Esophagus squamous epithelium (tissue), 5 donors: Measurements from ENCODE around the gene SUPT20H. TPM values are rescaled to one million over a fixed set of nuclear protein-coding genes. Genes with fewer than 3 reads are reported as not detected.

ENCODE experiments used
- DNase-seq: peaks from one replicate; lab custom pipeline; 2025; lab: John Stamatoyannopoulos, UW
- H3K27ac ChIP-seq, 4 donors: fragments of 200-600 bp; sonication (generic); one replicate each; pipeline ENCODE4 v1.5.1; 2016 to 2019; ENCODE audit warnings: mild to moderate bottlenecking in 1 of 4
- H3K27me3 ChIP-seq, 4 donors: fragments of 200-600 bp; sonication (generic); 1 replicate in 3 of 4; 2 replicates in 1 of 4; pipeline versions ENCODE4 v1.5.1 to v1.6.0; 2017 to 2021; ENCODE audit warnings: antibody characterized with exemption in 1 of 4
- H3K36me3 ChIP-seq, 3 donors: fragments of 200-600 bp; sonication (generic); one replicate each; pipeline ENCODE4 v1.5.1; 2016 to 2019
- H3K4me1 ChIP-seq, 3 donors: fragments of 200-600 bp; sonication (generic); one replicate each; pipeline ENCODE4 v1.5.1; 2017 to 2019
- H3K4me3 ChIP-seq, 4 donors: fragments of 200-600 bp; sonication (generic); 1 replicate in 3 of 4; 2 replicates in 1 of 4; pipeline ENCODE4 v1.5.1; 2016 to 2019; ENCODE audit warnings: mild to moderate bottlenecking in 2 of 4, moderate library complexity in 1 of 4
- H3K9me3 ChIP-seq, 3 donors: fragments of 200-600 bp; sonication (generic); one replicate each; pipeline ENCODE4 v1.5.1; 2016 to 2019
- CTCF ChIP-seq, 6 experiments: fragments of 450-650 bp in 4 of 6; fragments of 200-600 bp in 2 of 6; sonication (generic) in 2 of 6; IDR thresholded peaks; one replicate each; pipeline ENCODE4 v1.5.1; 2016 to 2019; ENCODE audit warnings: antibody characterized with exemption in 6 of 6, mild to moderate bottlenecking in 4 of 6, moderate library complexity in 4 of 6
- POLR2A ChIP-seq, 4 donors: fragments of 450-650 bp; IDR thresholded peaks; one replicate each; pipeline ENCODE4 v1.6.1; 2017; ENCODE audit warnings: antibody characterized with exemption in 4 of 4, mild to moderate bottlenecking in 4 of 4, moderate library complexity in 3 of 4
- WGBS, 2 donors: methylation state at CpG; one replicate each; pipeline ENCODE4 v1.1.5; 2018; 5-methylcytosine and 5-hydroxymethylcytosine counted together
- intact Hi-C: fragments of 100-400 bp; cut with DNase I; formaldehyde crosslinking; loops from one replicate; pipeline ENCODE4 v1.15.0; 2022
- total RNA-seq, 4 donors: library from RNA; depleted of rRNA; stranded (reverse); fragments of >200 nt; gene quantifications; one replicate each; pipeline ENCODE4 v1.1.0, GENCODE V29; 2016
- donor health status: DM: yes; HTN: yes; CAD: no.

SUPT20H gene
- total RNA-seq, 4 donors from 2014 or later: 18.1 to 40.2 (median 27.1) TPM

GRCh38 chr13:37106642-37107041 is 47.2 kb upstream of the SUPT20H start:
- Histone ChIP-seq H3K4me1 (peaks cover 0 to 10% (median 0%) of the 10 kb centered on the region in 3 donors), H3K4me3 (no peak overlapping the region), H3K27me3 (no peaks in the 10 kb centered on the region), H3K27ac (no peak overlapping the region), H3K9me3 (no peaks in the 10 kb centered on the region), H3K36me3 (no peaks in the 10 kb centered on the region)
- TF ChIP-seq POLR2A (IDR thresholded peaks at IDR 0.05): no peak
- no peak for TF ChIP-seq CTCF (IDR thresholded peaks at IDR 0.05)
- intact Hi-C loops: loop anchor here (10.0 kb wide), 1 partner anchor 498 kb away; no protein-coding TSS in a partner anchor
- 73 to 89% methylated on average over 2 of the region's 2 CpGs for WGBS, 2 donors
- DNase-seq: no peak

- DNase-seq: no peak
- peaks cover 0 to 10% (median 0%) of the 10 kb centered on the region in 3 donors for H3K4me1 ChIP-seq
- no peaks in the 10 kb centered on the region for H3K27me3 ChIP-seq
- H3K27ac ChIP-seq: no peak within 1 kb of the TSS
- H3K36me3 ChIP-seq: no peaks in the 10 kb centered on the region
- H3K4me3 ChIP-seq: no peak within 1 kb of the TSS
- intact Hi-C loops: loop anchor here (10.0 kb wide), 1 partner anchor 500 kb away; no protein-coding TSS in a partner anchor
- 91% methylated on average over 23 of the region's 26 CpGs; no CpG with 5 or more reads in 1 of the 2 donors for WGBS, 2 donors
- TF ChIP-seq POLR2A (IDR thresholded peaks at IDR 0.05): no peak
- TF ChIP-seq CTCF (IDR thresholded peaks at IDR 0.05): no peak
- H3K9me3 ChIP-seq: no peaks in the 10 kb centered on the region
Measured at GRCh38 chr13:37105251-37105714, 45.8 kb upstream of the SUPT20H start, which contains the start of gene CSNK1A1L. Gene CSNK1A1L, minus strand, starts transcription at chr13:37105664. Its CDS starts 408 bp downstream, at chr13:37105256.

GRCh38 chr13:37102896-37103295 is 43.4 kb upstream of the SUPT20H start:
- intact Hi-C loops: loop anchor here (10.0 kb wide), 1 partner anchor 502 kb away; no protein-coding TSS in a partner anchor
- H3K36me3 ChIP-seq: no peaks in the 10 kb centered on the region

DNA sequence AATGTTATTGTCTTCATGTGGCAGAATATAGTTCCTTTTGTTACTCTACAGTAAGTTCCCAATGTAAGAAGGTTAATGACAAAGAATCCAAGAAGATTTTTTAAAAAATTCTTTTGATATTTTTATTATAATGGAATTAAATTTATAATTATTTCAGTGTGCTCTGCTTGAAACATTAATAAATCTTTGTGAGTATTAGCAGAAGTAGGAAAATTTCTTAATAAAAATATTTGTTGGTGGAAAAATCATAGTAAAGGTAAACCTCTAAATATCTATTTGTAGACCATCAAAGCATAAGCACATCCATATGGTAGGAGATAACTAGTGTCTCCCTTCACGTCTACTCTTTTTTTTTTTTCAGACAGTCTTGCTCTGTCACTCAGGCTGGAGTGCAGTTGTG is 41.7 kb upstream of the SUPT20H start:
- Histone ChIP-seq H3K27ac (no peak overlapping the region), H3K9me3 (no peaks in the 10 kb centered on the region), H3K36me3 (no peaks in the 10 kb centered on the region), H3K4me3 (no peak overlapping the region), H3K4me1 (no peaks in the 10 kb centered on the region), H3K27me3 (no peaks in the 10 kb centered on the region)
- DNase-seq: no peak
- intact Hi-C loops: loop anchor here (10.0 kb wide), 1 partner anchor 504 kb away; no protein-coding TSS in a partner anchor
- 43 to 45% methylated on average over 1 of the region's 1 CpG for WGBS, 2 donors
- no peak for TF ChIP-seq CTCF (IDR thresholded peaks at IDR 0.05)
- TF ChIP-seq POLR2A (IDR thresholded peaks at IDR 0.05): no peak

More at GRCh38 chr13:37102896-37103295, 43.4 kb upstream of the SUPT20H start:
- no peaks in the 10 kb centered on the region for H3K9me3 ChIP-seq
- DNase-seq: no peak
- H3K4me3 ChIP-seq: no peak overlapping the region
- 58 to 67% methylated on average over 4 of the region's 4 CpGs for WGBS, 2 donors
- H3K27ac ChIP-seq: no peak overlapping the region
- TF ChIP-seq POLR2A (IDR thresholded peaks at IDR 0.05) (no peak), CTCF (IDR thresholded peaks at IDR 0.05) (no peak)
- no peaks in the 10 kb centered on the region for H3K4me1 ChIP-seq
- H3K27me3 ChIP-seq: no peaks in the 10 kb centered on the region

GRCh38 chr13:37100731-37101130 is 41.2 kb upstream of the SUPT20H start:
- Histone ChIP-seq H3K27me3 (no peaks in the 10 kb centered on the region), H3K9me3 (no peaks in the 10 kb centered on the region), H3K36me3 (no peaks in the 10 kb centered on the region), H3K4me1 (no peaks in the 10 kb centered on the region), H3K4me3 (no peak overlapping the region), H3K27ac (no peak overlapping the region)
- DNase-seq: no peak
- intact Hi-C loops: loop anchor here (10.0 kb wide), 1 partner anchor 504 kb away; no protein-coding TSS in a partner anchor
- no peak for TF ChIP-seq POLR2A (IDR thresholded peaks at IDR 0.05)
